GM20431 (cell line): ENCODE results near the gene GAREM1.

ENCODE experiments used
- in situ Hi-C: fragments of 300-500 bp; cut with MseI, MboI; formaldehyde crosslinking; loops from one replicate; pipeline ENCODE4 v1.15.0; 2020; ENCODE audit warnings: low sequenced_read_pairs; ENCODE audit not compliant: unreplicated experiment

GAREM1 gene

DNA sequence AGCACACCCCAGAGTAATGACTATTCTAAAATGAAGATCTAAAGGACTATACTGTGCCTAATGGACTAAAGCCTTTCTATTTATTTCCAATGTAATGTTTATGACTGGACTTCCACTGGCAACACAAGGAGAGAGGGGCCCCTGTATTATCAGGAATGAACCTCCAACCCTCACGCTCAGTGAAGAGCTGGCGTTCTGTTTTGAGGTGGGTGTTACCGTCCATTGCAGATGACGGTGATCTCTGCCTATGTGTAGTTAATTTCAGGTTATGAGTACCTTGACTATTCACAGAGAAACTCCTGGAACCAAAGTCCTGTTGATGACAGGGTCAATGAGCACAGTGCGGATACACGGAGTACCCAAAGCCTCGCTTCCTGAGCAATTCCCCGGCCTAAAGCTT, 195.5 kb downstream of the GAREM1 start:
- in situ Hi-C loops, result loop anchor here (25.0 kb wide), 2 partner anchors 212 to 287 kb away; no protein-coding TSS in a partner anchor

DNA sequence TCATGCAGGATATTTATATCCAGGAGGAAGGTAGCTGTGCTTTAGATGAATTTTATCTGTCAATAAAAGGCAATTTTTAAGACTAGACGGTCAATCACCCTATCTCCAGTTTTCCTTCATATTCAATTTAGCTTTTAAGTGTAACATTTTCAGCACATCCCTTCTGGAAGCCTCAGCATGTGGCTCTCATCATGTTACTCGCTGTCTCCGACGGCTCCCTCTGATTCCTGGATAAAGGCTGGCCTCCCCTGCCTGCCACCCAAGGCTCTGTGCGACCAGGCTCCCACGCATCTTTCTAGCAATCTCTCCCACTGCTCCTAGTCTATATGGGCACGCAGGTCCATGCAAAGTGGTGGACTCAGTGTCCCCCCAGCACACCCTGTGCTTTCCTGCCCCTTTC, 196.4 kb downstream of the GAREM1 start:
- in situ Hi-C loops, result no loop called here

DNA sequence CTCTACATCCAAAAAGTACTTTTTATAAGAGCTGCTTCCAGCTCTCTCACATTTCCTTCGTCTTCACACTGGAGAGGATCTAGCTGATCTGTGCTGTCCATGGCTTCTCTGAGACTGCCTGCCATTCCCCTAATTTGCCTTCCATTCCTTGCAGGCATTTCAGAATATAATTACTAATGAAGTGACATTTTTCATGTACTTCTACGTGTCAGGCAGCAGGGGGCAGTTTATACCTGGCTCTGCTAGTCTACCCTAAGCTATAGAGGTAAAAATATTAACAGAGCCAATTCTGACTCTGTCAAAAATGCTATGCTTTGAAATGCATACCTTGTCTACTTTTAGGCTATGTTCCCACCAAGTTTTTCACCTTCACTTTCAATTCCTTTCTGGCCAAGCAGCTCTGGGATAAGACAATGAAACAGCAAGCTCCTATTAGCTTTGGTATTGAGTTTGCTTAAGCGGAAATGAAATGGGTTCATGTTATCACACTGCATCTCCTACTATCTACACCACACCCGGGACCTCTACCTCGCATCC, 198.9 kb downstream of the GAREM1 start:
- in situ Hi-C loops, result no loop called here

DNA sequence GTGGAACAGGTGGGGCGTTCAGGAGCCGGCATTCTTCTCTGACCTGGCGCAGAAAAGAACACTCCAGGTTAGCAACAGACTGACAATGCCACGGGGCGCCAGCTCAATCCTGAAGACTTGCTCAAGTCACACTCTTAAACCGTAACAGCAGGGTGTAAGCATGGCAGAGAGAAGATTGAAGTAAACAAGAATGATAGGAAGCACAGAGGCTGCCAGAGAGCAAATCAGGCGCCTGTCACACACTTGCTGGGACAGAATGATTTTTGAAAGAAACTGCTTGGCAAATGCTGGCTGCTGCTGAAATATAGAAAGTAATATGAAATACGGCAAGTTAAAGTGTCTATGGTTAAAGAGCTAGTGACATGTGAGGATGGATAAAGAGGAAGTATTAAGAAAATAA, 200.3 kb downstream of the GAREM1 start:
- in situ Hi-C loops, result no loop called here

DNA sequence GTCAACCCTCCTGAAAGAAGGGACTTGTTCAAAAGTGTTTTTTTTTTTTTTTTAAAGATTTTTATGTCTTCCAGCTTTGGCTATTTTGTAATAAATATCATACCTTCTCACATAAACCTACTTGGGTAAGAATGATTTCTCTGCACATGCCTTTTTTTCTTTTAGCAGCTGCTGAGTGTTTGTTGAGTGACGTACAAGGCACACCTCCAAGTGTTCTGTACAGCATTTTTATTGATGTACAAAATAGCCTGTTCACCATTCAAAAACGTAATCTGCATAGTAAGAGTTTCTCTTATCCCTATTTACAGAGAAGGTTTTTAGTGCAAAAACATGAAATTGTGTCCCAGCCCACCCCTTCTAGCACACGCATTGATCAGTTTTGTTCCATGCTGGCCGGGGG, 203.2 kb downstream of the GAREM1 start:
- in situ Hi-C loops, result no loop called here

DNA sequence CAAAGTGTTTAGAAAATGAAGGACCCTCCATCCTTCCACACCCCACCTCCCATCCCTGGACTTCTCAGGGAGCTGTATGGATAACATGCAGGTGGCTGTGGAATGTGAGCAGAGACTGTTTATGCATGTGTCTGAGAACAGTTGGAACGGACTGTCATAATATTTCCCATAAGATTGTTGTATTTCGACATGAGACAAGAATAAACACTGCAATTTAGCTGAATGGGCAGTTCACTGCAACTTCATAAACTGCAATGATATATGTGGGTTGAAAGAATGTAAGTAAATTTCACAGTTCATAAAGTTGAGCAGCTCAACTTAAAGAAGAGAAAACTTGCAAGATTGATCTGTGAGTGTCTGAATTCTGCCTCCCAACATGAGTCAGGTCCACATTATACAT, 206.3 kb downstream of the GAREM1 start:
- in situ Hi-C loops, result no loop called here

DNA sequence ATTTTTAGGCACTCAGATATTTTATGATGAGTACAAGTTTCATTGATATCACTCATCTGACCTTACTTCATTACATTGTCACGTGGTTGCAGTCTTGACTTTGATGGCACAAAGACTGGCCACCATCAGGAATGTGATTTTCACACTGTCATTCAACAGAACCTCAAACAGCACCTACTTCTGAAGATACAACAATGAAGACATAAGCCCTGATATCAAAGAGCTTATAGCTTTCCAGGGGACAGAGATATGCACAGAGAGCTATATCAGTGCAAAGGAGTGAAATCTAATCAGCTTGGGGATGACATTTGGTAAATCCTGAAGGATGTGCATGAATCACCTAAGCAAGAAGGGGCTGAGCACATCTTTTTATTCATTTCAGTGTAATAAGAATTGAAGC, 208.6 kb downstream of the GAREM1 start:
- in situ Hi-C loops, result no loop called here

DNA sequence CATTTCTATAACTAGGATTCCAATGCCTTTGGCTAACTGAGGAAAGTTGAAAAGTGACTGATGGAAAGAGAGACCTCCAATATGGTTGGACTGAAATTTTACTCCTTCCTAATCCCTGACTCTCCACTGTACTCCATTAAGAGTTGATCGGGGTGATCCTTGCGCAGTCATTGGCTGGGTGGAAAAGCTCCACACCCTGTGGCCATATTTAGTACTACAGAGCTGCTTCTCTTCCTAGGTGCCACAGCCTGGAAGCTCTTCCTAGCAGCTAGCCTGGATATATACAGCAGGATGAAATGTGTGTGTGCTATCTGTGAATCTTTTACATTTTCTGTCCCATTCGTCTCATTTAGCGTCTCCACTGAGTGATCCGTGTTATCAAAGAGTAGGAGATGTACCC, 209.7 kb downstream of the GAREM1 start:
- in situ Hi-C loops, result no loop called here

DNA sequence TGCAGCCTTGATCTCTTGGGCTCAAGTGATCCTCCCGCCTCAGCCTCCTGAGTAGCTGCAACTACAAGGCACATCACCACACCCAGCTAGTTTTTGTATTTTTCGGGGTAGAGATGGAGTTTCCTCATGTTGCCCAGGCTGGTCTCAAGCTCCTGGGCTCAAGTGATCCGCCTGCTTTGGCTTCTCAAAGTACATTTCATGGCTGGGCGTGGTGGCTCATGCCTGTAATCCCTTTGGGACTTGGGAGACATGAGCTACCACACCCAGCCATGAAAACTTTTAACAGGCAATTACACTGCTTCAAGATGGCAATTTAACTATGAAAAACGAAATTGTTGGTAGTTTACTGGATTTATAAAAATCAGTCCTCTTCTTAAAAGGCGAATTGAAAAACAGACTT, 211.1 kb downstream of the GAREM1 start:
- in situ Hi-C loops, result no loop called here

DNA sequence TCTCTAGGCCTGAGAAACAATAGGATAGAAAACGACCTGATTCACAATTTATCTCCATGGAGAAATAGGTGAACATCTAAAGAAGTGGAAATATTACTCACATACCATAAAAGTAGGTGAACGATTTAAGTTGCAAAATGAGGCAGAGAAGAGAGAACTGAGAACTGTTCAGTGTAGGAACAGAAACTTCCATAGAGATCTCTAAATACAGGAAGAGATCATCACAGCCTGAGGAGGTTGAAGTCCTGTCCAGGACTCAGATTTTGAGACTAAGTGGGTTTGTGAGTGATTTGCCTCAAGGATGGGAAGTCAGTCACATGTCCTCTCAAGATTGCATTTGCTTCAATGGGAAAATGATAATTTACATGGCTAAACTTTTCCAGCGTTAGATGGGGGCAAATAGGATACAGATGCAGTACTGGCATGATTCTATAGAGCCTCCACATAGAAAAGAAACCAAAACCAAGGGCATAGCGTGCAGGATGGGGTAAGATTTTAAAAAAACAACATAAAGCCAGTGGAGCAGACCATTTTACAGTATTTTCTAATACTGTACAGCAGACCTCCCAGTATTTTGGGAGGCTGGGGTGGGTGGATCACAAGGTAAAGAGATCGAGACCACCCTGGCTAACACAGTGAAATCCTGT, 212.0 kb downstream of the GAREM1 start:
- in situ Hi-C loops, result no loop called here

DNA sequence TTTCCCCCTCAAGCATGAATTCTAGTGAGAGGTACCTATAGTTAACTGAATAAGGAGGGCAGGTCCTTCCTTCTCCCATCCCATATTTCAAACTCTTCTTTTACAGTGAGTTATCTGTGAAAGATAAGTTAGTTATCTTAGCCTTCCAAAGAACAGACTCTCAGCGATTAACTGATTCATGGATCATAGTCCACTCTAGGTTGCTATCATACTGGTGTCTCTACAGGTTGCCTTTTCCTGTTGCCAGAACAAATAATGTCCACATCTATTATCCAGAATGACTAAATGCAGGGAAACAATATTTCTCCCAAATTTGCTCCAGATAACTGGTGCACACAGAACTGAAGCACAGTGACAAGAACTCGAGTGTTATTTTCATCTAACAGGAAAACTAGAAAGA, 212.5 kb downstream of the GAREM1 start:
- in situ Hi-C loops, result no loop called here

DNA sequence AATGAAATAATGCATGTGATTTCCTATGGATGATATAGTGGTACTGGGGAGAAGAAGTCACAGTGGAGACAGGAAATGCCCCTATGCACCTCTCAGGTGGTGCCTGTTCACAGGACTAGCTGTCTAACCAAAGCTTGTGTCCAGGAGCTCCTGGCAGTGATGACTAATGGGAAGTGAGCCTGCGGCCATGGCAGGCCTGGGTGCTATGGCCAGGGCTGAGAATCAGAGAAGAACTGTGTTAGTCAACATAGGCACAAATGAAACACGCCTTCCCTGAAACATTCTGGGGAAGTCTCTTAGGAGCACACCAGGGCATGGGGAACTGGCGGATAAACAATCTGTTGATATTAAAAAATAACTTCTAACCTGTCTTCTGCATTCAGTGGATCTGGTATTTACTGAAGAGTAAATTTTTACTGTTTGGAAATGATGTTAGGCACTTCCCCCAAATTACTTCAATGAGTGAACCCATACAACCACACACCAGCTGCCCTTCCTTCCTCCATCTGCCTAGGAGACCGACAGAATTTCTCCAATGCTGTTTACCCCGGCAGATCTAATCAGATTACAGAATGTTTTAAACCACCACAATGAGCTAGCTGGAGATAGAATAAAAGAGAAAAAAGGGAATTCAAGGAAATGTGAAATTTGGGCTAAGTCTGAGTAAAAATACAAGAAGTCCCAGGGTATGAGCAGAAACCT, 213.4 kb downstream of the GAREM1 start:
- in situ Hi-C loops, result no loop called here

DNA sequence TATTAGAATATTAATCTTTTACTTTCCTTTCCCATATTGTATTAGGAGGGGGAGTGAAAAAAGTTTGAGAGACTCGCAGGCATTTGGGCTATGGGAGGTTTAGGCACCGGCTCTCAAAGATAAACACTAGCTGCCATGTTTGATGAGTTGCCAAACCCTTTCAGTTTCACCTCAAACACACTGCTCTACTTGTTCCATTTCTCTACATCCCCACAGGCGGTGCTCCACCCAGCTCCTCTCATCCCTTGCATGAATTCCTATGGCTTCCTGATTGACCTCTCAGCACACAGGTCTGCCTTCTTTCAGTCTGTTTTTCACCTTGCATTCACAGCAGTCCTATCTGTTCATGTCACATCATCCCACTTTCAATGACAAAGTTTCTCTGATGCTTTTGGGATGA, 215.1 kb downstream of the GAREM1 start:
- in situ Hi-C loops, result no loop called here

DNA sequence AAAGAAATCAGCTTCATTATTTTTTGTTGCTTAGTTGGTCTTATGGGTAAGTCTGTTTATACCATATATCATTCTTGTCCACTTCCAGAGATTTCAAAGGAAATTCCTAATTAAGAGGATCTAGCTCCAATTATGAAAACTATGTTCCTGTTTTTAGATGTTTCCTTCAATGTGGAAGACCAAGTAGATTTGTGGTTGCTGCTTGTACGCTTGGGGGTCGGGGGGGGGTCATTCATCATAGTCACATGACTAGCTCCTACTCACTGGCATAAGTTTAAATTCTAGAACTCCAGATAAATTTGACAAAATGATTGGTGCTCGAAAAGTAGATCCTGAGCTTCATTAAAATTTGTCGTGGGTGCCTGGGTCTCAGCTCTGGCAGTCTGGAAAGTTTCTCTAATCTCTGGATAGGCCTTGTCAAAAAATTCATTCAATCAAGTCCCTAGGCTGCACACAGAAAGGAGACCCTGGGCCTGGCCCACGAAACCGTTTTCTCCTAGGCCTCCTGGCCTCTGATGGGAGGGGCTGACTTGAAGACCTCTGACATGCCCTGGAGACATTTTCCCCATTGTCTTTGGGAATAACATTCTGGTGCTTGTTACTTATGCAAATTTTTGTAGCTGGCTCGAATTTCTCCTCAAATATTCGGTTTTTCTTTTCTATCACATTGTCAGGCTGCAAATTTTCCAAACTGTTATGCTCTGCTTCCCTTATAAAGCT, 218.4 kb downstream of the GAREM1 start:
- in situ Hi-C loops, result no loop called here

DNA sequence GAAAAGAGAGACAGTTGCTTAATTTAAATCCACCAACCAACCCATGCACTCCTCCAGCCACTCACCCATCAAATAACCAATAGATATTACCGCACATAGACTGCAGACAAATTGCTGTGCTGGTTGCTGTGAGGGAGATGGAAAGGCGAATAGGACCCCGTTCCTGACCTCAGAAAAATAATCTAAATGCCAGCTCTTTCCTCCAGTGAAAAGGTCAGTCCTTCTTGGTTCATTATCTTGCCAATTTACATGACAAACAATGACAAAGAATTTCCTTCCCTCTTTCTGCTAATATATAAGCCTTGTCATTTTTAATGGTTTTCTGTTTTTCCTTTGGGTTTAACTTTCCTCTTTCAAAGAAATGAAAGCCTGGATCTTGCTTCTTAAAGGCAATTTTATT, 219.2 kb downstream of the GAREM1 start:
- in situ Hi-C loops, result no loop called here

DNA sequence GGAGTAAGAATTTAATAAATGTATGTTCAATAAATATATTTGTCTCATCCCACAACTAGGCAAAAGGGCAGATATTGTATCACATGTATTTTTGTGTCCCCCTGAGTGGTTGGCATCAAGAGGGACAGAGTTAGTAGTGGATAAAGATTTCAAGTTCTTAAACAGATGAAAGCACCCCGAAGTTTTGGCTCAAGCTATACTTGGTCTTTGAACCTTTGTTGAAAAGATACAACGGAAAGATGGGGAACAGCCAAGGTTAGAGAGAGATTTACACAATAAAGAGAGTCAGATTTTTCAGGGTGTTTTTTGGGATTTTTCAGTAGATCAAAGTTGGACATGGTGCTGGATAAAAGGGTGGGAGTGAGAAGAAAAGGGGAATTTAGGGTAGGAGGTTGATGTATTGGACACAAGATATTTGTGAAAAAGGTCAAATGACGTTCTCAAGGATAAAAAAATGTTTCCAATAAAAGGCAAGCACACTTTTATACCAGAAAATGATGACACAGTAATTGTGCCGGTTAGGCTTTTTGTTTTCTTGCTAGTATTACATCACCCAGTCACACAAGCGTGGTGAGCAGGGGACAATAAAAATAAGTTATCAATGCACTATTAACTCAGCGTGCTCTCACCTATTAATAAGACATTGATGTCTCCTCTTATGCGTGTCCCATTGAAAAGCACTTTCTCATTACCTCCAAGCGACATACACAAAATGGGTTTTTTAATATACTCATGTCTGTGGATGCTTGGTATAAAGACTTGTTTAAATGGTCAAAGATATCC, 221.3 kb downstream of the GAREM1 start:
- in situ Hi-C loops, result no loop called here

DNA sequence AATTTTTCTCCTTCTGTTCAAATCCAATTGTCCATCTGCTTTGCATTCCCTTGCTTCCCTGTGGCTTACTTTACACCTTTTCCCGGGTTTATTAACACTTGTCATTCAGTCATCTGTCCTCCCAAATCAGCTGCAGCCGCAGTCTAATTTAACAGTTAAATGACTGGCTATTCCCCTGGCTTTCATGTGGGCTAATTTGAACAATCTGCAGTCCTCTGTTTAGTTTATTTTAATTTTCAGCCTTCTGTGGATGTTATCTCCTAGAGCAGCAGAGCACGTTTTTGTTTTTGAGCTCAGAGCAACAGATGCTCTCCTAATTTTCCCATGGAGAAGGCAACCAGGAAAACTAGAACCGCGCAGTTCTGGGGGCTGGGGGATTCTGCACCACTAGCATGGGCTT, 225.8 kb downstream of the GAREM1 start:
- in situ Hi-C loops, result no loop called here

DNA sequence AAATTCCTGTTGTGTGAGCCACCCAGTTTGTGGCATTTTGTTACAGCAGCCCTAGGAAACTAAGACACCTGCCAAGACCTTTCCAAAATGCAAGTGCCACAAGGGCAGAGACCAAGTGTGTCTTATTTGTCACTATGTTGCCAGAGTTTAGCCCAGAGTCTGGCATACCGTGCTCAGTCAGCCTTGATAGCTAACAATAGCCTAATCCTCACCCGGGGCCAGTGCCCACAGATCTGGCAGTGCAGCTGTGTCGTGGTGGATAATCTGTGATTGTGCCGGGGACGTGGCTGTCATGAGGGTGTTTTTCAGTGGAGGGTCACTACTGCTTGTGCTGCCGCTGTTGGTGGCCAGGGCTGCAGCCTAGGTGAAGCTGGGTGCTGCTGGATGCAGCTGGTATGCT, 227.3 kb downstream of the GAREM1 start:
- in situ Hi-C loops, result no loop called here

DNA sequence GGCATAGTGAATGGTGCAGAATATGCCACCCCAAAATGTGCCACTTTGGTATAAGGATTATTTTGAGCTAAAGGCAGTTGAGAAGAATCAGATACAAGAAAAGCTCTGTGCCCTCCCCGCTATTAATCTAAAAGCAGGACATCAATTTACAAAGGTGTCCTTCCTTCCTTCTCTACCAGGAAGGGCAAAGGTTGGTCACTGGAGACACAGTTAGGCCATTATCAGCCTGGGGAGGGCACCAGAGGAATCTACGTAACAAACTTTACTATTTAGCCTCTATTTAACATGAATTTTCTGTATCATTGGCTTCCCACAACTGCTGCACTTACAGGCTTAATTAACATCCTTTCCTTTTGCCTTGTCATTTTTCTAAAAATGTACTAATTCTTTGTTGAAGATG, 228.3 kb downstream of the GAREM1 start:
- in situ Hi-C loops, result no loop called here

DNA sequence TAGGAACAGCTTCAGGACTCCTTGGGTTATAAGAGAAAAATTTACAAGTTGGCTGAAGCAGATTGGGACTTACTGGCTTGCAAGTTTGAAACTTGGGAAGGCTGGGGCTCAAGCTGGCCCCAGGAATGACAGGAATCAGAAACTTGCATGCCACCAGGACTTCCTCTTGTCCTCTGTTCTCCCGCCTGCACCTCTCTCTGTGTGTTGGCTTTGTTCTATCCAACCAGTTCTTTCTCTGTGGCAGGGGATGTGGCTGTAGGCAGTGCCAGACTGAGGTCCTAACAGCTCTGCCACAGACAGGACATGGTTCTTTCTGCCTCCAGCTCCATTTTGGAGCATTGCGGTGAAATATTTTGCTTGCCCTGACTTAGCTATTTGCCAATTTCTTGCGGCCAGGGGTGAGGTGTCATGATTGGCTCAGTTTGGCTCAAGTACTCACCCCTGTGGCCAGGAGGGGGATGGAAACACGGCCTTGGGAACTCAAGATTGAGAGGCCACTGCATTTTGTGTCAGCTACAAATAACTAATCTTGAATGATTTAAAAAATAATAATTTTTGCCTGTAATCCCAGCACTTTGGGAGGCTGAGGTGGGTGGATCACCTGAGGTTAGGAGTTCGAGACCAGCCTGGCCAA, 231.9 kb downstream of the GAREM1 start:
- in situ Hi-C loops, result no loop called here
